Measurements from ENCODE around the gene UBE2D4. TPM values are rescaled to one million over a fixed set of nuclear protein-coding genes. Genes with fewer than 3 reads are reported as not detected.
A peak's percentile ranks its signal among the peaks of the same experiment; 100 is the strongest.

UBE2D4 gene
- total RNA-seq, 1 donor from 2014 or later: 15.6 TPM

DNA sequence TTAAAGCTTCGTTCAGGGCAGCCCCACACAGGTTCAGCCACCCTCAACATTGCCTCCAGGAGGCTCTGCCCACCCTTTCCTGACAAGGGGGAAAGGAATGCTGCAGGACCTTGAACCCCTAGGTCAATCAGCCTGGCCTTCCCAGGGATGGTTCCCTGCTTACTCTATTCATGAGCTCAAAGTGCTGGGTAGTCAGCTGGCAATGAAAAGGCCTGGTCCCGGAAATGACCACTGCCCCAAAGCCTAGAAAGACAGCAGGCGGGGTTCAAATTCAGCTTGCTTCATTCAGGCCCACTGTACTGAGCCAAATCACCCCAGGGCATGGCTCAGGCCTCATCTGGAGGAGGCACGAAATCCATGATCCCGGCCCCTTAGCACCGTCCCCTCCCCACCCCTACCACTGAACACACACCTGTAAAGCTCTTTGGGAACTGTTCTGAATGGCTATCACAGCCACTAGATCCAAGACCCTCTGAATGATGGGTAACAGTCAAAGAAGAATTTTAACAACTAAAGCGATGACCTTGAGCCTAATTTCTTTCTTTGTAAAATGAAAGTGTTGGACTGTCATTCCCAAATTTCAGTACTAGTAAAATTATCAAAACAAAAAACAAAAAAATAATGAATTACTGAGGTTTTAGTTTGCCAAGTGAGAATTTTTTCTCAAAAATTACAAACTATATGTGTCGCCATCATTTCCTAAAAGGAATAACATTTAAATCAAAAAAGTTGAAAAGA is 20.9 kb upstream of the UBE2D4 start:
- no peak for DNase-seq (ENCODE audit: low read depth, low spot score)
- TF ChIP-seq, protein P1, sequence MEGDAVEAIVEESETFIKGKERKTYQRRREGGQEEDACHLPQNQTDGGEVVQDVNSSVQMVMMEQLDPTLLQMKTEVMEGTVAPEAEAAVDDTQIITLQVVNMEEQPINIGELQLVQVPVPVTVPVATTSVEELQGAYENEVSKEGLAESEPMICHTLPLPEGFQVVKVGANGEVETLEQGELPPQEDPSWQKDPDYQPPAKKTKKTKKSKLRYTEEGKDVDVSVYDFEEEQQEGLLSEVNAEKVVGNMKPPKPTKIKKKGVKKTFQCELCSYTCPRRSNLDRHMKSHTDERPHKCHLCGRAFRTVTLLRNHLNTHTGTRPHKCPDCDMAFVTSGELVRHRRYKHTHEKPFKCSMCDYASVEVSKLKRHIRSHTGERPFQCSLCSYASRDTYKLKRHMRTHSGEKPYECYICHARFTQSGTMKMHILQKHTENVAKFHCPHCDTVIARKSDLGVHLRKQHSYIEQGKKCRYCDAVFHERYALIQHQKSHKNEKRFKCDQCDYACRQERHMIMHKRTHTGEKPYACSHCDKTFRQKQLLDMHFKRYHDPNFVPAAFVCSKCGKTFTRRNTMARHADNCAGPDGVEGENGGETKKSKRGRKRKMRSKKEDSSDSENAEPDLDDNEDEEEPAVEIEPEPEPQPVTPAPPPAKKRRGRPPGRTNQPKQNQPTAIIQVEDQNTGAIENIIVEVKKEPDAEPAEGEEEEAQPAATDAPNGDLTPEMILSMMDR (conservative IDR thresholded peaks at IDR 0.05): no peak
- Mint-ChIP-seq H3K9me3 (no peaks in the 10 kb centered on the region), H3K4me1 (peaks cover 36% of the 10 kb centered on the region), H3K36me3 (ENCODE audit: low read depth) (no peaks in the 10 kb centered on the region), H3K27me3 (ENCODE audit: low read depth) (no peaks in the 10 kb centered on the region), H3K27ac (ENCODE audit: unreplicated experiment) (peak overlapping the region; percentile 99), H3K4me3 (peak overlapping the region; percentile 95)

DNA sequence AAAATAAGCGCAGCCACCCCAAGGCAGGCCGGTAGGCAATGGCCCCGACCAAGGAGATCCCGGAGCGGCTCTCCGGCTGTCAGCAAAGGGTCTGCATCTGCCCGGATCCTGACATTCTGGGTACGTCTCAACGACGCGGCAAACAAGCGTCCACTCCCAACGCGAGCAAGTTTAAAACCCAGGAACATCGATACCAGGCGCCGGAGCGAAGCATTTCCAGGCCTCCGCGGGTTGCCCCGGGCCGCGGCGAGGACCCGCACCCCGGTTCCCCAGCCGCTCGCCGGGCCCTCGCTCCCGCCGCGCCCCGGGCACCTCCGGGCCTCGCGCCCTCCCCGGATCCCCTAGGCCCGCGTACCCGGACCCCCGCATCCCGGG is 20.3 kb upstream of the UBE2D4 start:
- peak overlapping the region; percentile 95 for H3K4me3 Mint-ChIP-seq
- peak; percentile 40 for DNase-seq (ENCODE audit: low read depth, low spot score)
- TF ChIP-seq, protein P1 (conservative IDR thresholded peaks at IDR 0.05): no peak
- H3K36me3 Mint-ChIP-seq (ENCODE audit: low read depth): no peaks in the 10 kb centered on the region
- peak overlapping the region; percentile 99 for H3K27ac Mint-ChIP-seq (ENCODE audit: unreplicated experiment)
- peaks cover 36% of the 10 kb centered on the region for H3K4me1 Mint-ChIP-seq
- no peaks in the 10 kb centered on the region for H3K9me3 Mint-ChIP-seq
- no peaks in the 10 kb centered on the region for H3K27me3 Mint-ChIP-seq (ENCODE audit: low read depth)

DNA sequence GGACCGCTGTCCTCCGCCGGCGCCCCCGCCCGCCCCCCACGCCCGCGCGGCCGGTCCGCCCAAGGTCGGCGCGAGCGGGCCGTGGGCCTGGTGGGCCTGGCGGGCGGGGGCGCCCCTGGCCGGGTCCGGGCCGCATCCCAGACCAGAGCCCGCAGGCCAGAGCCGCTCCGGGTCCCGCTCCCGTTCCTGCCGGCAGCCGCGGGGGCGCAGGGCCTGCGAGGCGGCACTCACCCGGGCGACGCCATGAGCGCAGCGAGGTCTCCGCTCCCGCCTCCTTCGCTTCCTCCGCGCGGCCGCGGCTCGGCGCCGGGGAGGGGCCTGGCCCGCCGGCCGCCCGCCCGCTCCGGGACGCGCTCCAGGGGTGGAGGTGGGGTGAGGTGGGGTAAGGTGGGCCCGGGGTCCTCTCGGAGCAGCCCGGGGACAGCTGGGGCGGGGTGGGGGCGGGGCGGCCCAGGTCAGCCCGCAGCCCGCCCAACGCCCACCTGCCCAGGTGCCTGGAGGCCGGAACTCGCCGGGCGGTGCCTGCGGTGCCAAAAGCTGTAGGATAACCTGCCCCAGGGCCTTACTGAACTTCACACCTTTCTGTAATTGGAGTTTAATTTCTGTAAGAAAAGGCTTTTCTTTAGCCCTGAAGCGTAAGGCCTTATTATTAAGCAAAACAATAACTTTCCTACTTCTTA is 19.8 kb upstream of the UBE2D4 start, which contains the start of gene URGCP:
URGCP (minus strand) TSS at position 266 of the 680 bp plus-strand sequence; CDS start at position 245, 21 bp downstream.
- peak; percentile 46 for DNase-seq (ENCODE audit: low read depth, low spot score)
- Mint-ChIP-seq H3K4me3 (peak within 1 kb of the TSS; percentile 95), H3K36me3 (ENCODE audit: low read depth) (no peaks in the 10 kb centered on the region), H3K27me3 (ENCODE audit: low read depth) (no peaks in the 10 kb centered on the region), H3K9me3 (no peaks in the 10 kb centered on the region), H3K4me1 (peaks cover 36% of the 10 kb centered on the region), H3K27ac (ENCODE audit: unreplicated experiment) (peak within 1 kb of the TSS; percentile 99)
- TF ChIP-seq, protein P1 (conservative IDR thresholded peaks at IDR 0.05): no peak

DNA sequence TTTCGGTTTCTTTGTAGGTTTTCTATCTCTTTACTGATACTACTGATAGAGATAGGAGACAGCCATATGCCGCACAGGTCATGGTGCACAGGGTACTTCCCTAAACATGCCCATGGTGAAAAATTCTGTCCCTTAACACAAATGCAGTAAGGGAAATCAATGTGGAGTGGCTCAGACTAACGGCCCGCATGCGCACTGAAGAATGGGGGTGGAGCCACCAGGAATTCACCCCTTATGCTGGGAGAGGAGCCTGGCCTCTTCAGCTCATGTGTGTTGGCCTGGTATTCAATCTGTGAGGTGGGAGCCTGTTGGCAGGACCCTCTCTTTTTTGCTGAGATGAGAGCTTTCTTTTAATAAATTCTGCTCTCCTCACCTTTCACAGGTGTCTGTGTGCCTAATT is 11.4 kb upstream of the UBE2D4 start:
- Mint-ChIP-seq H3K4me3 (no peak overlapping the region), H3K9me3 (no peaks in the 10 kb centered on the region), H3K4me1 (peaks cover 10% of the 10 kb centered on the region), H3K27me3 (ENCODE audit: low read depth) (no peaks in the 10 kb centered on the region), H3K27ac (ENCODE audit: unreplicated experiment) (no peak overlapping the region), H3K36me3 (ENCODE audit: low read depth) (peaks cover 14% of the 10 kb centered on the region)
- TF ChIP-seq, protein P1 (conservative IDR thresholded peaks at IDR 0.05): no peak
- DNase-seq (ENCODE audit: low read depth, low spot score): no peak

DNA sequence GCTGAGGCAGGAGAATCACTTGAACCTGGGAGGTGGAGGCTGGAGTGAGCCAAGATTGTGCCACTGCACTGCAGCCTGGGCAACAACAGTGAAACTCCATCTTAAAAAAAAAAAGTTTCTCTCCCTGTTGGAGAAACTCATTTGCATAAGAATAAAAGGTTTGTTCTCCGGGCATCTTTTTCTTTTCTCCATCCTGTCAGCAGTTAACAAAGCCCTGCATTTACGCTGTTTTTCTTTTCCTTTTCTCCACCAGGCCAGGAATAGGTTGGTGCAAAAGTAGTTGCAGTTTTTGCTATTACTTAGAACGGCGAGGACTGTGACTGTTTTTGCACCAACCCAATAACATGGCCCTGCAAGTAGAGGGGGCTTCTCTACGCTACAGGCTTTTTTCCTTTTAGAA is 10.3 kb upstream of the UBE2D4 start:
- DNase-seq (ENCODE audit: low read depth, low spot score): no peak
- Mint-ChIP-seq H3K4me1 (peaks cover 10% of the 10 kb centered on the region), H3K36me3 (ENCODE audit: low read depth) (peaks cover 16% of the 10 kb centered on the region), H3K27ac (ENCODE audit: unreplicated experiment) (peak overlapping the region; percentile 7), H3K27me3 (ENCODE audit: low read depth) (no peaks in the 10 kb centered on the region), H3K4me3 (no peak overlapping the region), H3K9me3 (no peaks in the 10 kb centered on the region)
- TF ChIP-seq, protein P1 (conservative IDR thresholded peaks at IDR 0.05): no peak

All from neural crest cell (in vitro differentiated cells).